HG03575 (cell line): ENCODE data around the gene ARVCF.

ENCODE experiments used
- ATAC-seq: cut with Tn5 transposase; IDR thresholded peaks from one replicate; pipeline ENCODE4 v1.9.1; 2021; ENCODE audit not compliant: unreplicated experiment, insufficient number of reproducible peaks, low FRiP score; ENCODE audit errors: extremely low read depth

The ARVCF gene

GRCh38 chr22:20020533-20021195, 4.0 kb upstream of the ARVCF start, which contains the start of gene TANGO2:
TSS of gene TANGO2 (plus strand) at chr22:20021110. CDS start at chr22:20036799, 15,689 bp downstream.
- no peak for ATAC-seq

DNA sequence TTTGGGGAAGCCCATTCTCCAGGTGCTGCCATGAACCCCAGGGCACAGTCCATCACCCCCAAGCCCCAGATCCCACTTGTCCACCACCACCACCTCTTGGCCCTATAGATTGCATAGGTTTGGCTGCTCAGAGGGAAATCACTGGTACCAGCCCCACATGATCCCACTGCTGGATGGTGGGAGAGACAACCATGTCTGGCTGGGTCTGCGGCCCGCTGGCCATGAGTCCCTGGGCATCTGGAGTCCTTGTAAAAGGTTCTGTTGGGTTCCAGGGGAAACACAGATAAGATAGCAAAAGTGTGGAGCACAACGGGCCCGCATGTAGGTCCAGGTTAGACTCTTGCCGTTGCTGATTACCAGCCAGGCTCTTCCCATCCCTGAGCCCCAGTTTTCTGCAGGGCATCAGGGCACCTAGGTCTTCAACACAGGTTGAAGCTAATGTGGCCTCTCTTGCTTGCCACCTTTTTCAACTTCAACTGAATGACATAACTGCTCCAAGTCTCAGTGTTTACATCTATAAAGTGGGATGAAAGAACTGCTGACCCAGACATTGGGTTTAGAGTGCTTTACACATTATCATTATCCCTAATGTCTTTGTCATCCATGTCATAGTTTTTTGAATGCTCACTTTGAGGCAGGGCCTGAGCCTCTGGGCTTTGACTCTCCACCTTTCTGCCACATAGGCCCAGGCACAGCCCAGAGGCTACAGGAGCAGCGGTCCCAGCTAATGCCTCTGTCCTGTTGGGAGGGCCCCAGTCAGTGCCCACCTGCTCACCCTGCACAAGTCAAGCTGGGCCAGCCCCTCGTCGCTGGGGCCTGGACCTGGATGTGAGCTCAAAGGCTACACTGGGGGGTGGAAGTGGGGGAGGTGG, 3.3 kb upstream of the ARVCF start:
- no peak for ATAC-seq

GRCh38 chr22:20018001-20018400, 1.4 kb upstream of the ARVCF start:
- no peak for ATAC-seq

- ATAC-seq = no peak
Observed at GRCh38 chr22:20017622-20017958, 967 bp upstream of the ARVCF start.

- ATAC-seq = no peak
Observed at GRCh38 chr22:20015971-20016733, 471 bp downstream of the ARVCF start.

- no peak for ATAC-seq
Observed at GRCh38 chr22:20015187-20015625, 1.4 kb downstream of the ARVCF start.

DNA sequence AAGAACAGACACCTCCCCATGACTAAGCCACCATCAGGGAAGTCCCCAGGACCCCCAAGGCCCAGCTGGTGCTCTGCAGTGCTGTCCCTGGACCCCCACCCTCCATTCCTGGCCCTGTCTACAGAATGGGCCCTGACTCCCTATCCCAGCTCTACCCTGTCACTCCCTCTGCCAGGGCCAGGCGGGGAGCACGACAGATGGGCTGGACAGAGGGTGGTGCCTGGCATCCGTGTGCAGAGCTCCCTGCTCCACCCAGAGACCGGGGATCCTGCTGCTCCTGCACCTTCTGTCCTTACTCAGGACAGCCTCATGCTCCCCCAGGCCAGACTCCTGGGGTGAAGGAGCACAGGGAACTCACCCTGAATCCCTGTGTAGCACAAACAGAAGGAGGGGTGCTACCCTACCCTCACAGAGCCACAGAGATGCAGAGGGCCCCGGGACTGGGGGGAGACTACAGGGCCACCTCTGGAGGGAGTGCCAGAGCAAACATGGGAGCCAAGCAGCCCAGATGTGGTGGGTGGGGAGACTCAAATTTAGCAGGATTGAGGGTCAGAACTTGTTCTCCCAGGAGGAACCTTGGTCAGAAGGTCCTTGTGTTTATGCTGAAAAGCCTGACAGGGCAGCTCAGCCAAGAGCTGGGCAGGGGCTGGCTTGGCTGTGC, 2.0 kb downstream of the ARVCF start:
- ATAC-seq = no peak

DNA sequence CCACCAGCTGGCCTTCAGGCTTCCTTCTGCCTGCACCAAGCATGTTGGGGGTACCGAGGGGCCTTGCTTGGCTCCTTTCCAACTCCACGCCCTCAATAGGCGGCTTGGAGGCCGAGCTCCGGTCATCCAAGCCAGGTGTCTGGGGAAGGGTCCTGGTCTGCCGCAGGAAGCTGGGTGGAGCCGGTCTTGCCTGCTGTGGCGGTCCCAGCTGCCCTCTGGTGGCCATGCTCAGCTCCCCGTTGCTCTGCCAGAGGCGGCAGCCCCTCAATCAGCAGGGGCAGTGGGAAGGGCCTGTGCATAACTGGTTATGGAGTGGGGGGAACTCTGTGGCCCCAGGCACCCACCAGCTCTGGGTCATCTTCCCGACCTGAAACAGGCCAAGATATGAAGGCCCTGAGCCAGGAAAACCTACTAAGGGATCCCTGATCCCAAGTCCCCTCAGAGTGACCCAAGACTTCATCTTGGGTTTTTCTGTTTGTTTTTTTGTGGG, 3.2 kb downstream of the ARVCF start:
- ATAC-seq = no peak

GRCh38 chr22:20012741-20013331, 3.8 kb downstream of the ARVCF start:
- ATAC-seq = no peak

DNA sequence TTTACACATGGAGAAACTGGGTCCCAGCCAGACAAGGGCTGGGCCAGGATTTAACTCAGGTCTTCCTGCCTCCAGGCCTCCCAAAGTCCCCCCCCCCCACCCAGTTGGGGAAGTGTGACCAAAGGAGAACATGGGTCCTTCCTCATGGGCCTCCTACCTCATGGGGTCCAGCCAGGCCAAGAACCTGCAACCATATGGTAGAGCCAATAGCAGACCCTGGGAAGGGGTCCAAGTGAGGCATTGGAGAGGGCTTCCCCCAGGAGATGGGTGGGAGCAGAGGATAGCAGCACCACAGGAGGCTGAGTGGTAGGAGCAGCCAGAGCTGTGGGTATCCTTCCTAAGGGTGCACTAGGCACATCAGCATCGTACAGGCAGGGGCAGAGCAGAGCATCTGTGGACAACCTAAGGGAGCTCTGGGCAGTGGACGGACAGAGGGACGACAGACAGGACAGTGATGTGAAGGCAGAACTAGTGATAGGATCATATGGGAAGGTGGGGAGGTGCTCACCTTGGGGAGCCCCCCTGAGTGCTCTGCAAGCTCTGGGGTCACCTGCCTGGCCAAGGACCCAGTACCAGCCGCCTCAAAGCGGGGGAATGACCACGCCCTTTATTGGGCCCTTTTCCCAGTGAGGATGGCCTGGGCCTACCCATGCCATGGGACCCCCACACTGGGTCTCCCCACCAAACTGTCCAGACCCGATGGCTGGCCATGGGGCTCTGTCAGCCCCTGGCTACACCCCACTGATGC, 4.5 kb downstream of the ARVCF start:
- ATAC-seq = no peak

GRCh38 chr22:20011123-20011992, 5.3 kb downstream of the ARVCF start:
- ATAC-seq = no peak

- ATAC-seq = no peak
Observed at GRCh38 chr22:20010307-20011122, 6.1 kb downstream of the ARVCF start.

GRCh38 chr22:20009582-20010306, 6.9 kb downstream of the ARVCF start:
- no peak for ATAC-seq

GRCh38 chr22:20009018-20009491, 7.6 kb downstream of the ARVCF start:
- no peak for ATAC-seq

DNA sequence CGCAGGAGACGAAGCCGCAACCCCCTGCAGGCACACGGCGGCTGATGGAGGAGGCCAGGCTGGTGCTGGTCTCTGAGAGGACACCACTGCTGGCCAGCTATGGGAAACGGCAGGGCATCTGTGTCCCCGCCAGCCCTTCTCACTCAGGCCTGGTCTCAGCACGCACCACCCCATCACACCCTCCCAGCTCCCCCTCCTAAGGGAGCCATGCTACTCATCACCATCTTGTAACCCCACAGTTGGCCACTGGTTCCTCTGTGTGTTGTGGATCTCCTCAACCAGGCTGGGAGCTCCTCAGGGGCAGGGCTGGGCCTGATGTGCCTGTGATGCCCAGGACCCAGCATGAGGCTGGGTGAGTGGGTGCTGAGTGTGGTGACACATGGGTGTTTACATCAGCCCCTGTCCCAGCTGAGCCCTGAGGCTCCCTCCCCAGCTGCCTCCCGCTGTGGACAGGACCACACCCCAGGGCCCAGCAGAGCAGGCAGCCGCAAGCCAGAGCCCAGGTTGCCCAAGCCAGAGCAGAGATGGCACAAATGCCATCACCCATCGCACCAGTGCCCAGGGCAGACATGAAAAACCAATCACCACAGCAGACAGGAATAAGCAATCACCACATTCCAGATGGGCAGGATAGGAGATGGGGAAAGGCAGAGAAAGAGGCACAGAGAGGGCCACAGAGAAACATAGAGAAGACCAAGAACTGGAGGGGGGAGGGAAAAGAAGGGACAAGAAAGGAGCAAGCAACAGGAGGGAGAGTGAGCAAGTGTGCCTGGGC, 8.2 kb downstream of the ARVCF start:
- ATAC-seq = no peak
